Astrocyte (in vitro differentiated cells and primary cell): ENCODE results near the gene OR1S1.

Experiments
- CTCF ChIP-seq: IDR thresholded peaks from 2 replicates; pipeline ENCODE4 v1.5.1; 2011; ENCODE audit warnings: low read depth, mild to moderate bottlenecking, inconsistent platforms, low read length, moderate library complexity; ENCODE audit not compliant: insufficient read depth
- EZH2 ChIP-seq: IDR thresholded peaks from 2 replicates; pipeline ENCODE4 v1.6.1; 2012; ENCODE audit warnings: mild to moderate bottlenecking, low read length, inconsistent platforms; ENCODE audit not compliant: insufficient read depth

- TF ChIP-seq CTCF (no peak), EZH2 (no peak)
Observed at GRCh38 chr11:58192229-58192628, 20.3 kb upstream of the OR1S1 start.
